HG02943 (cell line): ENCODE results near the gene POM121.
A peak's percentile ranks its signal among the peaks of the same experiment; 100 is the strongest.
"Not testable (repeated sequence)": the region's sequence is repeated elsewhere in the genome, so short reads cannot be mapped to it uniquely, and the experiment has no call there.

Source experiments
- ATAC-seq: cut with Tn5 transposase; IDR thresholded peaks from one replicate; pipeline ENCODE4 v1.9.1; 2021; ENCODE audit warnings: mild to moderate bottlenecking, low read depth, moderate library complexity; ENCODE audit not compliant: unreplicated experiment

POM121 gene

GRCh38 chr7:72948714-72949113 is 23.8 kb downstream of the POM121 start:
- ATAC-seq, result not testable (repeated sequence)

GRCh38 chr7:72949276-72949675 is 24.4 kb downstream of the POM121 start:
- ATAC-seq, result not testable (repeated sequence)

GRCh38 chr7:72949686-72950085 is 24.8 kb downstream of the POM121 start:
- not testable (repeated sequence) for ATAC-seq

- not testable (repeated sequence) for ATAC-seq
Measured at GRCh38 chr7:72950432-72950831, 25.5 kb downstream of the POM121 start.

- peak; percentile 63 for ATAC-seq
Measured at GRCh38 chr7:72953901-72954562, 29.1 kb downstream of the POM121 start.

GRCh38 chr7:72954563-72955198 is 29.8 kb downstream of the POM121 start:
- peak; percentile 85 for ATAC-seq

- ATAC-seq, result not testable (repeated sequence)
Measured at GRCh38 chr7:72960029-72960428, 35.1 kb downstream of the POM121 start.

- not testable (repeated sequence) for ATAC-seq
Measured at GRCh38 chr7:72960626-72961345, 35.9 kb downstream of the POM121 start.

- ATAC-seq, result not testable (repeated sequence)
Measured at GRCh38 chr7:72961346-72961650, 36.4 kb downstream of the POM121 start.

- ATAC-seq, result not testable (repeated sequence)
Measured at GRCh38 chr7:72963056-72963455, 38.2 kb downstream of the POM121 start.

GRCh38 chr7:72965186-72965975 is 40.5 kb downstream of the POM121 start:
- ATAC-seq, result not testable (repeated sequence)

GRCh38 chr7:72966892-72967291 is 42.0 kb downstream of the POM121 start:
- not testable (repeated sequence) for ATAC-seq

GRCh38 chr7:72968980-72969516 is 44.2 kb downstream of the POM121 start, which contains the start of gene TRIM74:
TRIM74 (minus strand) TSS chr7:72969466; CDS start chr7:72966157, 3,309 bp downstream.
- ATAC-seq, result not testable (repeated sequence)

- ATAC-seq, result not testable (repeated sequence)
Measured at GRCh38 chr7:72969688-72970087, 44.8 kb downstream of the POM121 start.

GRCh38 chr7:72971505-72971904 is 46.6 kb downstream of the POM121 start:
- ATAC-seq, result not testable (repeated sequence)

GRCh38 chr7:72974781-72975180 is 49.9 kb downstream of the POM121 start:
- ATAC-seq, result not testable (repeated sequence)

GRCh38 chr7:72975656-72976286 is 50.9 kb downstream of the POM121 start:
- not testable (repeated sequence) for ATAC-seq

GRCh38 chr7:72976434-72976833 is 51.5 kb downstream of the POM121 start:
- ATAC-seq, result not testable (repeated sequence)

GRCh38 chr7:72980382-72980781 is 55.5 kb downstream of the POM121 start:
- ATAC-seq, result not testable (repeated sequence)

- ATAC-seq, result not testable (repeated sequence)
Measured at GRCh38 chr7:72982084-72982483, 57.2 kb downstream of the POM121 start.
